HK-2 (cell line): ENCODE results near the gene ABCA2.
A peak's percentile ranks its signal among the peaks of the same experiment; 100 is the strongest.

Source experiments
- DNase-seq: peaks from one replicate; pipeline ENCODE4 v3.0.0-alpha.2; 2018; ENCODE audit not compliant: unreplicated experiment

The ABCA2 gene

GRCh38 chr9:136980669-136981478, 47.2 kb downstream of the ABCA2 start:
- no peak for DNase-seq

GRCh38 chr9:136979769-136980587, 48.1 kb downstream of the ABCA2 start:
- DNase-seq: no peak

GRCh38 chr9:136978865-136979544, 49.0 kb downstream of the ABCA2 start:
- no peak for DNase-seq

GRCh38 chr9:136978073-136978864, 49.8 kb downstream of the ABCA2 start:
- peak; percentile 69 for DNase-seq

- DNase-seq: peak; percentile 23
Measured at GRCh38 chr9:136977649-136978072, 50.4 kb downstream of the ABCA2 start.

- DNase-seq: no peak
Measured at GRCh38 chr9:136977223-136977622, 50.8 kb downstream of the ABCA2 start, which contains the start of gene PTGDS. PTGDS (plus strand) TSS chr9:136977504; CDS start chr9:136977579, 75 bp downstream.

- no peak for DNase-seq
Measured at GRCh38 chr9:136975644-136976043, 52.4 kb downstream of the ABCA2 start.

- no peak for DNase-seq
Measured at GRCh38 chr9:136974817-136975535, 53.1 kb downstream of the ABCA2 start.

GRCh38 chr9:136973618-136974617, 54.1 kb downstream of the ABCA2 start:
- DNase-seq: no peak

- no peak for DNase-seq
Measured at GRCh38 chr9:136972743-136973142, 55.3 kb downstream of the ABCA2 start.

- no peak for DNase-seq
Measured at GRCh38 chr9:136972335-136972734, 55.7 kb downstream of the ABCA2 start.

GRCh38 chr9:136971746-136972145, 56.3 kb downstream of the ABCA2 start:
- no peak for DNase-seq

- DNase-seq: no peak
Measured at GRCh38 chr9:136970361-136970760, 57.7 kb downstream of the ABCA2 start.

GRCh38 chr9:136969774-136970173, 58.3 kb downstream of the ABCA2 start:
- DNase-seq: no peak

GRCh38 chr9:136969150-136969549, 58.9 kb downstream of the ABCA2 start:
- no peak for DNase-seq

- DNase-seq: no peak
Measured at GRCh38 chr9:136968333-136969127, 59.5 kb downstream of the ABCA2 start.

GRCh38 chr9:136965771-136966484, 62.1 kb downstream of the ABCA2 start:
- no peak for DNase-seq

- DNase-seq: no peak
Measured at GRCh38 chr9:136964833-136965422, 63.1 kb downstream of the ABCA2 start.
